ENCODE measurements around the gene IFT43.

DNA sequence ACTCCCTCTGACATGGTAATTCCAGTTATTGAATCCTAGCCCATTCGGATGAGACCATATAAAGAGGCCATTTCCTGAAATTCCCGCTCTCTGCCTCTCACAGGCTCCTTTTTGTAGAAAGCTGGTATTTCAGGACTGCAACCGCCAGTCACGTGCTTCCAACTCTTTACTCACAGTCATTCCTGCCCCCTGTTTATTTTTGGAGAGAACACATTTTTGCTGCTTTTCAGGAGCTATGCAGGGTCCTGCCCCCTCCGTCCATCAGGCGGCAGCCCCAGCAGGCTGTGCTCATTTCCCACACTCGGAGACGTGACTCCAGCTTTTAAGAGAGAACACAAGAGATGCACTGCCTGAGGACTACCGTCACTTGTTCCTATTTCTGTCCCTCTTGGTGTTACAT is 26.8 kb downstream of the IFT43 start:
- TF ChIP-seq CTCF (IDR thresholded peaks at IDR 0.05) (no peak), SIN3A (IDR thresholded peaks at IDR 0.05; ENCODE audit: borderline replicate concordance, insufficient read depth, low read depth, low read length) (no peak), POLR2AphosphoS5 (IDR thresholded peaks at IDR 0.05; ENCODE audit: low read depth, low read length) (no peak), TCF7L2 (IDR thresholded peaks at IDR 0.05; ENCODE audit: low read depth, low read length) (no peak)
- TF ChIP-seq, protein P1, sequence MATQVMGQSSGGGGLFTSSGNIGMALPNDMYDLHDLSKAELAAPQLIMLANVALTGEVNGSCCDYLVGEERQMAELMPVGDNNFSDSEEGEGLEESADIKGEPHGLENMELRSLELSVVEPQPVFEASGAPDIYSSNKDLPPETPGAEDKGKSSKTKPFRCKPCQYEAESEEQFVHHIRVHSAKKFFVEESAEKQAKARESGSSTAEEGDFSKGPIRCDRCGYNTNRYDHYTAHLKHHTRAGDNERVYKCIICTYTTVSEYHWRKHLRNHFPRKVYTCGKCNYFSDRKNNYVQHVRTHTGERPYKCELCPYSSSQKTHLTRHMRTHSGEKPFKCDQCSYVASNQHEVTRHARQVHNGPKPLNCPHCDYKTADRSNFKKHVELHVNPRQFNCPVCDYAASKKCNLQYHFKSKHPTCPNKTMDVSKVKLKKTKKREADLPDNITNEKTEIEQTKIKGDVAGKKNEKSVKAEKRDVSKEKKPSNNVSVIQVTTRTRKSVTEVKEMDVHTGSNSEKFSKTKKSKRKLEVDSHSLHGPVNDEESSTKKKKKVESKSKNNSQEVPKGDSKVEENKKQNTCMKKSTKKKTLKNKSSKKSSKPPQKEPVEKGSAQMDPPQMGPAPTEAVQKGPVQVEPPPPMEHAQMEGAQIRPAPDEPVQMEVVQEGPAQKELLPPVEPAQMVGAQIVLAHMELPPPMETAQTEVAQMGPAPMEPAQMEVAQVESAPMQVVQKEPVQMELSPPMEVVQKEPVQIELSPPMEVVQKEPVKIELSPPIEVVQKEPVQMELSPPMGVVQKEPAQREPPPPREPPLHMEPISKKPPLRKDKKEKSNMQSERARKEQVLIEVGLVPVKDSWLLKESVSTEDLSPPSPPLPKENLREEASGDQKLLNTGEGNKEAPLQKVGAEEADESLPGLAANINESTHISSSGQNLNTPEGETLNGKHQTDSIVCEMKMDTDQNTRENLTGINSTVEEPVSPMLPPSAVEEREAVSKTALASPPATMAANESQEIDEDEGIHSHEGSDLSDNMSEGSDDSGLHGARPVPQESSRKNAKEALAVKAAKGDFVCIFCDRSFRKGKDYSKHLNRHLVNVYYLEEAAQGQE (IDR thresholded peaks at IDR 0.05; ENCODE audit: insufficient read depth in 1 of 2, low read depth in 2 of 2, low read length in 1 of 2): no peak

Measured in Panc1 (cell line).